Neural progenitor cell (in vitro differentiated cells): ENCODE measurements around the gene DCC.

ENCODE experiments used
- EZH2 ChIP-seq: fragments of 200-600 bp; sonication (generic); IDR thresholded peaks from 2 replicates; pipeline ENCODE4 v1.6.1; 2017; ENCODE audit warnings: antibody characterized with exemption, mild to moderate bottlenecking, moderate library complexity
- EZH2phosphoT487 ChIP-seq: fragments of 200-600 bp; sonication (generic); IDR thresholded peaks from 2 replicates; pipeline ENCODE4 v1.6.1; 2017; ENCODE audit warnings: antibody characterized with exemption
- TF ChIP-seq, protein P1 (sequence below): fragments of 200-600 bp; sonication (generic); IDR thresholded peaks from 2 replicates; pipeline ENCODE4 v1.5.1; 2017; ENCODE audit warnings: antibody characterized with exemption, mild to moderate bottlenecking

DNA sequence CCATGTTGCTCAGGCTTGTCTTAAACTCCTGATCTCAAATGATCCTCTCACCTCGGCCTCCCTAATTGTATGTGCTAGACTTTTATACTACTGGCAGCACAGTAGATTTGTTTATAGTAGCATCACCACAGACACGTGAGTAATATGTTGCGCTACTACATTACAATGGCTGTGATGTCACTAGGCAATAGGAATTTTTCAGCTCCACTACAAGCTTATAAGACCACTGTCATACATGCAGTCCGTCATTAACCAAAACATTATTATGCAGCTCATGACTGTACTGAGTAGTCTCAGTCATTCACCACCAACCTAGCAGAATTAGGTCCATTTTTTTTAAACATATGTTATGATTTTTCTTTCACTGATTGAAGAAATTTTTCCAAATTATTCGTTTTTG lies 398.9 kb downstream of the DCC start:
- TF ChIP-seq, protein P1, sequence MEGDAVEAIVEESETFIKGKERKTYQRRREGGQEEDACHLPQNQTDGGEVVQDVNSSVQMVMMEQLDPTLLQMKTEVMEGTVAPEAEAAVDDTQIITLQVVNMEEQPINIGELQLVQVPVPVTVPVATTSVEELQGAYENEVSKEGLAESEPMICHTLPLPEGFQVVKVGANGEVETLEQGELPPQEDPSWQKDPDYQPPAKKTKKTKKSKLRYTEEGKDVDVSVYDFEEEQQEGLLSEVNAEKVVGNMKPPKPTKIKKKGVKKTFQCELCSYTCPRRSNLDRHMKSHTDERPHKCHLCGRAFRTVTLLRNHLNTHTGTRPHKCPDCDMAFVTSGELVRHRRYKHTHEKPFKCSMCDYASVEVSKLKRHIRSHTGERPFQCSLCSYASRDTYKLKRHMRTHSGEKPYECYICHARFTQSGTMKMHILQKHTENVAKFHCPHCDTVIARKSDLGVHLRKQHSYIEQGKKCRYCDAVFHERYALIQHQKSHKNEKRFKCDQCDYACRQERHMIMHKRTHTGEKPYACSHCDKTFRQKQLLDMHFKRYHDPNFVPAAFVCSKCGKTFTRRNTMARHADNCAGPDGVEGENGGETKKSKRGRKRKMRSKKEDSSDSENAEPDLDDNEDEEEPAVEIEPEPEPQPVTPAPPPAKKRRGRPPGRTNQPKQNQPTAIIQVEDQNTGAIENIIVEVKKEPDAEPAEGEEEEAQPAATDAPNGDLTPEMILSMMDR, result no peak
- TF ChIP-seq EZH2 (no peak), EZH2phosphoT487 (no peak)
